ENCODE results near the gene PHF20.

GRCh38 chr20:35971981-35972380, 200.2 kb downstream of the PHF20 start:
- TF ChIP-seq, protein P1, sequence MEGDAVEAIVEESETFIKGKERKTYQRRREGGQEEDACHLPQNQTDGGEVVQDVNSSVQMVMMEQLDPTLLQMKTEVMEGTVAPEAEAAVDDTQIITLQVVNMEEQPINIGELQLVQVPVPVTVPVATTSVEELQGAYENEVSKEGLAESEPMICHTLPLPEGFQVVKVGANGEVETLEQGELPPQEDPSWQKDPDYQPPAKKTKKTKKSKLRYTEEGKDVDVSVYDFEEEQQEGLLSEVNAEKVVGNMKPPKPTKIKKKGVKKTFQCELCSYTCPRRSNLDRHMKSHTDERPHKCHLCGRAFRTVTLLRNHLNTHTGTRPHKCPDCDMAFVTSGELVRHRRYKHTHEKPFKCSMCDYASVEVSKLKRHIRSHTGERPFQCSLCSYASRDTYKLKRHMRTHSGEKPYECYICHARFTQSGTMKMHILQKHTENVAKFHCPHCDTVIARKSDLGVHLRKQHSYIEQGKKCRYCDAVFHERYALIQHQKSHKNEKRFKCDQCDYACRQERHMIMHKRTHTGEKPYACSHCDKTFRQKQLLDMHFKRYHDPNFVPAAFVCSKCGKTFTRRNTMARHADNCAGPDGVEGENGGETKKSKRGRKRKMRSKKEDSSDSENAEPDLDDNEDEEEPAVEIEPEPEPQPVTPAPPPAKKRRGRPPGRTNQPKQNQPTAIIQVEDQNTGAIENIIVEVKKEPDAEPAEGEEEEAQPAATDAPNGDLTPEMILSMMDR (IDR thresholded peaks at IDR 0.05): no peak
- TF ChIP-seq POLR2A (IDR thresholded peaks at IDR 0.05): no peak
